Subcutaneous abdominal adipose tissue (tissue), 5 donors: Measurements from ENCODE around the gene AHNAK.
A peak's percentile ranks its signal among the peaks of the same experiment; 100 is the strongest.
"Not testable (repeated sequence)": the region's sequence is repeated elsewhere in the genome, so short reads cannot be mapped to it uniquely, and the experiment has no call there.

Experiments
- H3K27ac ChIP-seq: one replicate; pipeline ENCODE4 v1.7.0; 2013; ENCODE audit warnings: low read depth, mild to moderate bottlenecking, inconsistent platforms, low read length, moderate library complexity
- H3K27me3 ChIP-seq, 5 donors: one replicate each; pipeline ENCODE4 v1.7.0; 2013; ENCODE audit warnings: low read length in 5 of 5, inconsistent platforms in 1 of 5; ENCODE audit not compliant: control insufficient read depth in 5 of 5, insufficient read depth in 4 of 5
- H3K36me3 ChIP-seq, 5 donors: one replicate each; pipeline ENCODE4 v1.7.0; 2013; ENCODE audit warnings: low read length in 5 of 5; ENCODE audit not compliant: control insufficient read depth in 5 of 5, insufficient read depth in 5 of 5
- H3K4me1 ChIP-seq, 5 donors: one replicate each; pipeline ENCODE4 v1.7.0; 2013; ENCODE audit warnings: low read length in 5 of 5, mild to moderate bottlenecking in 3 of 5, moderate library complexity in 1 of 5; ENCODE audit not compliant: control insufficient read depth in 5 of 5, insufficient read depth in 5 of 5
- H3K4me3 ChIP-seq, 5 donors: one replicate each; pipeline ENCODE4 v1.7.0; 2013; ENCODE audit warnings: low read length in 5 of 5, low read depth in 1 of 5
- H3K9ac ChIP-seq, 5 donors: one replicate each; pipeline ENCODE4 v1.7.0; 2013; ENCODE audit warnings: low read length in 5 of 5, mild to moderate bottlenecking in 4 of 5, moderate library complexity in 3 of 5
- H3K9me3 ChIP-seq, 5 donors: one replicate each; pipeline ENCODE4 v1.7.0; 2013; ENCODE audit warnings: low read length in 5 of 5; ENCODE audit not compliant: control insufficient read depth in 5 of 5
- donor health status: healthy.
- donor health status: healthy.
- donor health status: healthy.
- donor health status: healthy.
- donor health status: healthy.

Gene AHNAK

GRCh38 chr11:62573006-62573591 is 26.5 kb upstream of the AHNAK start:
- H3K27ac ChIP-seq: peak overlapping the region; percentile 100
- H3K36me3 ChIP-seq: peaks cover 0 to 51% (median 34%) of the 10 kb centered on the region in 5 donors
- peak overlapping the region; percentile 86 to 99 (median 95) for H3K4me3 ChIP-seq
- no peaks in the 10 kb centered on the region for H3K27me3 ChIP-seq
- H3K4me1 ChIP-seq: peaks cover 9 to 59% (median 50%) of the 10 kb centered on the region in 5 donors
- peak overlapping the region; percentile 69 to 98 (median 94) for H3K9ac ChIP-seq
- H3K9me3 ChIP-seq: no peaks in the 10 kb centered on the region

GRCh38 chr11:62572431-62572830 is 25.8 kb upstream of the AHNAK start:
- Histone ChIP-seq H3K9me3 (no peaks in the 10 kb centered on the region), H3K4me1 (peaks cover 9 to 58% (median 48%) of the 10 kb centered on the region in 5 donors), H3K27me3 (no peaks in the 10 kb centered on the region), H3K9ac (peak overlapping the region in 4 of 5 donors; percentile 87 to 98 (median 96)), H3K27ac (peak overlapping the region; percentile 100), H3K4me3 (peak overlapping the region; percentile 86 to 99 (median 95)), H3K36me3 (peaks cover 0 to 52% (median 35%) of the 10 kb centered on the region in 5 donors)

- H3K9me3 ChIP-seq, H3K9ac ChIP-seq, H3K4me3 ChIP-seq, H3K27me3 ChIP-seq: not testable (repeated sequence)
- H3K36me3 ChIP-seq: peaks cover under 1 to 57% (median 42%) of the 10 kb centered on the region in 5 donors
- H3K27ac ChIP-seq: peak overlapping the region; percentile 100
- H3K4me1 ChIP-seq: peaks cover 9 to 50% (median 41%) of the 10 kb centered on the region in 5 donors
Measured at GRCh38 chr11:62571493-62571892, 24.9 kb upstream of the AHNAK start.

GRCh38 chr11:62570903-62571302 is 24.3 kb upstream of the AHNAK start:
- not testable (repeated sequence) for H3K9ac ChIP-seq, H3K27ac ChIP-seq, H3K4me3 ChIP-seq, H3K9me3 ChIP-seq, H3K27me3 ChIP-seq
- Histone ChIP-seq H3K36me3 (peaks cover 5 to 57% (median 44%) of the 10 kb centered on the region in 5 donors), H3K4me1 (peaks cover 9 to 45% (median 40%) of the 10 kb centered on the region in 5 donors)

- Histone ChIP-seq H3K36me3 (peaks cover 12 to 69% (median 50%) of the 10 kb centered on the region in 5 donors), H3K9me3 (no peaks in the 10 kb centered on the region), H3K27me3 (no peaks in the 10 kb centered on the region), H3K27ac (no peak overlapping the region), H3K4me1 (peaks cover 9 to 32% (median 27%) of the 10 kb centered on the region in 5 donors), H3K4me3 (no peak overlapping the region), H3K9ac (no peak overlapping the region)
Measured at GRCh38 chr11:62569611-62570010, 23.0 kb upstream of the AHNAK start.

- H3K9me3 ChIP-seq: no peaks in the 10 kb centered on the region
- peaks cover 3 to 12% (median 11%) of the 10 kb centered on the region in 5 donors for H3K4me1 ChIP-seq
- H3K9ac ChIP-seq: no peak overlapping the region
Measured at GRCh38 chr11:62567018-62567633, 20.5 kb upstream of the AHNAK start.

GRCh38 chr11:62566247-62566646 is 19.6 kb upstream of the AHNAK start:
- Histone ChIP-seq H3K9me3 (no peaks in the 10 kb centered on the region), H3K4me3 (no peak overlapping the region), H3K9ac (no peak overlapping the region), H3K27ac (no peak overlapping the region), H3K36me3 (peaks cover 17 to 79% (median 54%) of the 10 kb centered on the region in 5 donors), H3K27me3 (no peaks in the 10 kb centered on the region), H3K4me1 (peaks cover 3 to 12% (median 10%) of the 10 kb centered on the region in 5 donors)

More at GRCh38 chr11:62567018-62567633, 20.5 kb upstream of the AHNAK start:
- Histone ChIP-seq H3K36me3 (peaks cover 17 to 87% (median 57%) of the 10 kb centered on the region in 5 donors), H3K4me3 (no peak overlapping the region), H3K27me3 (no peaks in the 10 kb centered on the region), H3K27ac (no peak overlapping the region)

GRCh38 chr11:62565100-62565802 is 18.6 kb upstream of the AHNAK start:
- H3K4me1 ChIP-seq: peaks cover 9 to 18% (median 18%) of the 10 kb centered on the region in 5 donors
- H3K27me3 ChIP-seq: no peaks in the 10 kb centered on the region
- H3K36me3 ChIP-seq: peaks cover 17 to 70% (median 45%) of the 10 kb centered on the region in 5 donors
- H3K9me3 ChIP-seq: no peaks in the 10 kb centered on the region
- no peak overlapping the region for H3K27ac ChIP-seq
- H3K4me3 ChIP-seq: no peak overlapping the region
- no peak overlapping the region for H3K9ac ChIP-seq

- H3K4me3 ChIP-seq, H3K9ac ChIP-seq, H3K9me3 ChIP-seq, H3K27me3 ChIP-seq: not testable (repeated sequence)
- Histone ChIP-seq H3K36me3 (peaks cover 17 to 61% (median 44%) of the 10 kb centered on the region in 5 donors), H3K27ac (peak overlapping the region; percentile 85), H3K4me1 (peaks cover 10 to 25% (median 21%) of the 10 kb centered on the region in 5 donors)
Measured at GRCh38 chr11:62561677-62562230, 15.1 kb upstream of the AHNAK start.
